ENCODE results near the gene CCL22. TPM values are rescaled to one million over a fixed set of nuclear protein-coding genes. Genes with fewer than 3 reads are reported as not detected.

Gene CCL22
- total RNA-seq, 1 donor from 2014 or later = not detected

GRCh38 chr16:57379579-57379978 lies 21.0 kb downstream of the CCL22 start:
- Histone ChIP-seq H3K79me2 (ENCODE audit: low read depth) (no peaks in the 10 kb centered on the region), H3K36me3 (no peaks in the 10 kb centered on the region), H3K9ac (no peak overlapping the region), H4K20me1 (ENCODE audit: low read depth) (no peaks in the 10 kb centered on the region), H2AFZ (replicated peaks) (no peak overlapping the region), H3K4me2 (no peak overlapping the region), H3K9me3 (ENCODE audit: low read depth) (no peaks in the 10 kb centered on the region), H3K4me1 (peaks cover under 1% of the 10 kb centered on the region), H3K27me3 (no peaks in the 10 kb centered on the region), H3F3A (ENCODE audit: low read depth) (no peaks in the 10 kb centered on the region), H3K27ac (no peak overlapping the region), H3K4me3 (no peak overlapping the region)
- H3K27me3 Mint-ChIP-seq (ENCODE audit: insufficient read depth, low read depth) = peaks cover 7% of the 10 kb centered on the region
- TF ChIP-seq CTCF (IDR thresholded peaks at IDR 0.05) (no peak), EZH2phosphoT487 (IDR thresholded peaks at IDR 0.05) (no peak), EZH2 (IDR thresholded peaks at IDR 0.05) (no peak)
- peaks cover 8% of the 10 kb centered on the region for H3K36me3 Mint-ChIP-seq
- no peak overlapping the region for H3K27ac Mint-ChIP-seq
- peaks cover 22% of the 10 kb centered on the region for H3K4me1 Mint-ChIP-seq
- no peaks in the 10 kb centered on the region for H3K9me3 Mint-ChIP-seq
- no peak for DNase-seq (ENCODE audit: low spot score)
- H3K4me3 Mint-ChIP-seq = no peak overlapping the region

GRCh38 chr16:57380671-57381462 lies 22.3 kb downstream of the CCL22 start:
- Histone ChIP-seq H4K20me1 (ENCODE audit: low read depth) (no peaks in the 10 kb centered on the region), H3K36me3 (no peaks in the 10 kb centered on the region), H3K9me3 (ENCODE audit: low read depth) (no peaks in the 10 kb centered on the region), H3K4me1 (no peaks in the 10 kb centered on the region), H3K27me3 (no peaks in the 10 kb centered on the region), H3F3A (ENCODE audit: low read depth) (no peaks in the 10 kb centered on the region), H3K79me2 (ENCODE audit: low read depth) (no peaks in the 10 kb centered on the region), H3K4me2 (no peak overlapping the region), H3K27ac (no peak overlapping the region), H3K4me3 (no peak overlapping the region), H3K9ac (no peak overlapping the region), H2AFZ (replicated peaks) (no peak overlapping the region)
- Mint-ChIP-seq H3K9me3 (no peaks in the 10 kb centered on the region), H3K36me3 (peaks cover 8% of the 10 kb centered on the region), H3K4me3 (no peak overlapping the region), H3K4me1 (peaks cover 22% of the 10 kb centered on the region), H3K27ac (peak overlapping the region; percentile 57), H3K27me3 (ENCODE audit: insufficient read depth, low read depth) (peaks cover 7% of the 10 kb centered on the region)
- DNase-seq (ENCODE audit: low spot score) = no peak
- TF ChIP-seq EZH2 (IDR thresholded peaks at IDR 0.05) = no peak
- TF ChIP-seq CTCF (IDR thresholded peaks at IDR 0.05) = no peak
- TF ChIP-seq EZH2phosphoT487 (IDR thresholded peaks at IDR 0.05) = no peak

GRCh38 chr16:57381791-57382534 lies 23.4 kb downstream of the CCL22 start:
- no peak overlapping the region for H3K27ac Mint-ChIP-seq
- Histone ChIP-seq H4K20me1 (ENCODE audit: low read depth) (no peaks in the 10 kb centered on the region), H3K9ac (no peak overlapping the region), H3K79me2 (ENCODE audit: low read depth) (no peaks in the 10 kb centered on the region), H3K36me3 (no peaks in the 10 kb centered on the region), H3F3A (ENCODE audit: low read depth) (peaks cover 4% of the 10 kb centered on the region), H3K4me2 (no peak overlapping the region), H3K4me1 (peaks cover 4% of the 10 kb centered on the region), H3K9me3 (ENCODE audit: low read depth) (no peaks in the 10 kb centered on the region), H3K27ac (no peak overlapping the region), H2AFZ (replicated peaks) (no peak overlapping the region), H3K4me3 (no peak overlapping the region), H3K27me3 (no peaks in the 10 kb centered on the region)
- H3K4me1 Mint-ChIP-seq = peaks cover 24% of the 10 kb centered on the region
- DNase-seq (ENCODE audit: low spot score) = no peak
- H3K36me3 Mint-ChIP-seq = peaks cover 6% of the 10 kb centered on the region
- TF ChIP-seq EZH2phosphoT487 (IDR thresholded peaks at IDR 0.05) (no peak), EZH2 (IDR thresholded peaks at IDR 0.05) (no peak), CTCF (IDR thresholded peaks at IDR 0.05) (no peak)
- no peaks in the 10 kb centered on the region for H3K9me3 Mint-ChIP-seq
- peaks cover 3% of the 10 kb centered on the region for H3K27me3 Mint-ChIP-seq (ENCODE audit: insufficient read depth, low read depth)
- H3K4me3 Mint-ChIP-seq = no peak overlapping the region

Measured in neural progenitor cell (in vitro differentiated cells).